HEK293 (cell line): ENCODE data around the gene ACAP1.

Experiments used
- CTCF ChIA-PET: fragments of 350-600 bp; formaldehyde crosslinking; extraction: SDS; loops from one replicate; lab custom pipeline; 2021; ENCODE audit warnings: antibody characterized with exemption; lab: Yijun Ruan, JAX
- POLR2A ChIA-PET: fragments of 300-600 bp; formaldehyde crosslinking; extraction: SDS; loops from one replicate; lab custom pipeline; 2020; ENCODE audit warnings: antibody characterized with exemption, inconsistent platforms; lab: Yijun Ruan, JAX
- H3K27ac ChIP-seq: fragments of 200-500 bp; sonication (Bioruptor generic); 2 replicates; pipeline ENCODE4 v1.5.1; 2014; ENCODE audit warnings: low read depth, low read length, control low read depth, inconsistent platforms; ENCODE audit errors: extremely low read depth
- H3K36me3 ChIP-seq, 2 experiments: fragments of 200-500 bp in 1 of 2; sonication (Bioruptor generic) in 1 of 2; 1 replicate in 1 of 2; 2 replicates in 1 of 2; pipeline ENCODE4 v1.5.1; 2014 to 2017; ENCODE audit warnings: inconsistent platforms in 2 of 2, low read length in 2 of 2; ENCODE audit not compliant: control insufficient read depth in 2 of 2, insufficient read depth in 1 of 2
- H3K4me1 ChIP-seq: fragments of 200-500 bp; sonication (Bioruptor generic); 2 replicates; pipeline ENCODE4 v1.5.1; 2014; ENCODE audit warnings: mild to moderate bottlenecking, low read length, inconsistent platforms; ENCODE audit not compliant: control insufficient read depth, insufficient read depth
- H3K4me3 ChIP-seq: 2 replicates; pipeline ENCODE4 v1.5.1; 2011; ENCODE audit warnings: low read depth, mild to moderate bottlenecking, control low read depth, low read length, moderate library complexity
- H3K9me3 ChIP-seq: fragments of 200-500 bp; sonication (Bioruptor generic); 2 replicates; pipeline ENCODE4 v1.5.1; 2014; ENCODE audit warnings: low read depth, low read length, inconsistent platforms; ENCODE audit not compliant: control insufficient read depth, insufficient read depth
- OSR2 ChIP-seq: fragments of 450-650 bp; formaldehyde crosslinking; IDR thresholded peaks from 2 replicates; pipeline ENCODE4 v1.5.1; 2016; ENCODE audit warnings: missing biosample characterization, missing genetic modification characterization
- PRDM1 ChIP-seq: fragments of 450-650 bp; formaldehyde crosslinking; IDR thresholded peaks from 2 replicates; pipeline ENCODE4; 2016; ENCODE audit warnings: missing biosample characterization, missing genetic modification characterization
- ZBTB8A ChIP-seq: fragments of 450-650 bp; formaldehyde crosslinking; IDR thresholded peaks from 2 replicates; pipeline ENCODE4 v1.5.1; 2016; ENCODE audit warnings: missing biosample characterization, missing genetic modification characterization
- ZFP3 ChIP-seq: fragments of 450-650 bp; formaldehyde crosslinking; IDR thresholded peaks from 2 replicates; pipeline ENCODE4 v1.5.1; 2016; ENCODE audit warnings: low read depth, missing biosample characterization, missing genetic modification characterization
- ZFP37 ChIP-seq: fragments of 450-650 bp; formaldehyde crosslinking; IDR thresholded peaks from 2 replicates; pipeline ENCODE4 v1.5.1; 2016; ENCODE audit warnings: missing biosample characterization, missing genetic modification characterization
- ZNF112 ChIP-seq: fragments of 450-650 bp; formaldehyde crosslinking; IDR thresholded peaks from 2 replicates; pipeline ENCODE4 v1.5.0; 2017; ENCODE audit warnings: missing biosample characterization, missing genetic modification characterization
- ZNF155 ChIP-seq: fragments of 450-650 bp; formaldehyde crosslinking; IDR thresholded peaks from 2 replicates; pipeline ENCODE4 v1.5.1; 2016; ENCODE audit warnings: missing biosample characterization, missing genetic modification characterization
- ZNF169 ChIP-seq: fragments of 450-650 bp; formaldehyde crosslinking; IDR thresholded peaks from 2 replicates; pipeline ENCODE4 v1.5.1; 2016; ENCODE audit warnings: missing biosample characterization, missing genetic modification characterization
- ZNF37A ChIP-seq: fragments of 450-650 bp; IDR thresholded peaks from 2 replicates; pipeline ENCODE4 v1.5.1; 2018; ENCODE audit warnings: missing biosample characterization, missing genetic modification characterization
- ZNF585B ChIP-seq: fragments of 450-650 bp; formaldehyde crosslinking; IDR thresholded peaks from 2 replicates; pipeline ENCODE4 v1.5.1; 2016; ENCODE audit warnings: missing biosample characterization, missing genetic modification characterization
- ZNF624 ChIP-seq: fragments of 450-650 bp; formaldehyde crosslinking; IDR thresholded peaks from 2 replicates; pipeline ENCODE4 v1.5.1; 2017; ENCODE audit warnings: missing biosample characterization, missing genetic modification characterization
- ZNF626 ChIP-seq: fragments of 450-650 bp; sonication (Bioruptor Pico); formaldehyde crosslinking; IDR thresholded peaks from 2 replicates; pipeline ENCODE4 v1.5.1; 2018; ENCODE audit warnings: missing biosample characterization, missing genetic modification characterization, inconsistent platforms
- ZNF76 ChIP-seq: fragments of 450-650 bp; formaldehyde crosslinking; IDR thresholded peaks from 2 replicates; pipeline ENCODE4; 2016; ENCODE audit warnings: low read depth, missing biosample characterization, missing genetic modification characterization, borderline replicate concordance
- ZNF837 ChIP-seq: fragments of 450-650 bp; formaldehyde crosslinking; IDR thresholded peaks from 2 replicates; pipeline ENCODE4 v1.5.1; 2016; ENCODE audit warnings: missing biosample characterization, missing genetic modification characterization
- TF ChIP-seq, protein P1 (sequence below): fragments of 450-650 bp; formaldehyde crosslinking; IDR thresholded peaks from 2 replicates; pipeline ENCODE4 v1.5.1; 2017; ENCODE audit warnings: missing biosample characterization, missing genetic modification characterization
- TF ChIP-seq, protein P2 (sequence below): fragments of 450-650 bp; formaldehyde crosslinking; IDR thresholded peaks from 2 replicates; pipeline ENCODE4 v1.5.1; 2016; ENCODE audit warnings: missing biosample characterization, missing genetic modification characterization
- TF ChIP-seq, protein P3 (sequence below): fragments of 450-650 bp; formaldehyde crosslinking; IDR thresholded peaks from 2 replicates; pipeline ENCODE4 v1.5.1; 2016; ENCODE audit warnings: missing biosample characterization, missing genetic modification characterization
- TF ChIP-seq, protein P4 (sequence below): fragments of 450-650 bp; formaldehyde crosslinking; IDR thresholded peaks from 2 replicates; pipeline ENCODE4 v1.5.1; 2016; ENCODE audit warnings: missing biosample characterization, missing genetic modification characterization
- TF ChIP-seq, protein P5 (sequence below): IDR thresholded peaks from 2 replicates; pipeline ENCODE4 v1.6.1; 2011; ENCODE audit warnings: mild to moderate bottlenecking, low read depth, low read length, borderline replicate concordance
- TF ChIP-seq, protein P6 (sequence below): fragments of 450-650 bp; formaldehyde crosslinking; IDR thresholded peaks from 2 replicates; pipeline ENCODE4 v1.5.1; 2016; ENCODE audit warnings: missing biosample characterization, missing genetic modification characterization

ACAP1 gene

DNA sequence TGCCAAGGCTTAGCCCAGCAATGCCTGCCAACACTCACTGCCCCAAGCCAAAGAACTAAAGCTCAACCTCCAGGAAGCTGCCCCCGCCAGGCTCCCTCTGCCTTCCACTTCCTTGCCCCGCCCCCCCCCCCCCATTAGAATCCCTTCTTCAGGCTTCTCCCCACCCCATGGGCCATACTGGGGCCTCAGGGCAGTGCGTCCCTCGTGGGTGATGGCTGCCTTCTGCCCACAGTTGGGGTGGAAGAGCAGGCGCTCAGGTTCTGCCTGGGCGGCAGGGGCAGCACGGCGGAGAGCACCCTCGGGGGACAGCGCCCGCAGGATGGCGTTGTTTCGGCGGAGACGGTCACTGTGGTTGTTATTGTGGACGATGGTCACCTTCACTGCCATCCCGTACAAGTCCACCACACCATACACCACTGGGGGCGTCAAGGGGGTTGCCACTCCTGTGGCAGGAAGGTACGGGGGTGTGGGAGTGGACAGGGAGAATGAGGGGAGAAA, 11.2 kb upstream of the ACAP1 start:
- H3K27ac ChIP-seq = no peak overlapping the region
- no peak for TF ChIP-seq ZNF37A
- TF ChIP-seq, protein P1, sequence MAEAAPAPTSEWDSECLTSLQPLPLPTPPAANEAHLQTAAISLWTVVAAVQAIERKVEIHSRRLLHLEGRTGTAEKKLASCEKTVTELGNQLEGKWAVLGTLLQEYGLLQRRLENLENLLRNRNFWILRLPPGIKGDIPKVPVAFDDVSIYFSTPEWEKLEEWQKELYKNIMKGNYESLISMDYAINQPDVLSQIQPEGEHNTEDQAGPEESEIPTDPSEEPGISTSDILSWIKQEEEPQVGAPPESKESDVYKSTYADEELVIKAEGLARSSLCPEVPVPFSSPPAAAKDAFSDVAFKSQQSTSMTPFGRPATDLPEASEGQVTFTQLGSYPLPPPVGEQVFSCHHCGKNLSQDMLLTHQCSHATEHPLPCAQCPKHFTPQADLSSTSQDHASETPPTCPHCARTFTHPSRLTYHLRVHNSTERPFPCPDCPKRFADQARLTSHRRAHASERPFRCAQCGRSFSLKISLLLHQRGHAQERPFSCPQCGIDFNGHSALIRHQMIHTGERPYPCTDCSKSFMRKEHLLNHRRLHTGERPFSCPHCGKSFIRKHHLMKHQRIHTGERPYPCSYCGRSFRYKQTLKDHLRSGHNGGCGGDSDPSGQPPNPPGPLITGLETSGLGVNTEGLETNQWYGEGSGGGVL (tag by site-specific recombination) = no peak
- no peak for TF ChIP-seq ZNF76
- TF ChIP-seq, protein P2, sequence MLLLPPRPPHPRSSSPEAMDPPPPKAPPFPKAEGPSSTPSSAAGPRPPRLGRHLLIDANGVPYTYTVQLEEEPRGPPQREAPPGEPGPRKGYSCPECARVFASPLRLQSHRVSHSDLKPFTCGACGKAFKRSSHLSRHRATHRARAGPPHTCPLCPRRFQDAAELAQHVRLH (tag by site-specific recombination) = no peak
- TF ChIP-seq ZNF585B (tag by site-specific recombination) = no peak
- no peak for TF ChIP-seq PRDM1
- TF ChIP-seq ZNF624 = no peak
- no peak for TF ChIP-seq ZFP3 (tag by site-specific recombination)
- no peak for TF ChIP-seq OSR2 (tag by site-specific recombination)
- TF ChIP-seq, protein P3, sequence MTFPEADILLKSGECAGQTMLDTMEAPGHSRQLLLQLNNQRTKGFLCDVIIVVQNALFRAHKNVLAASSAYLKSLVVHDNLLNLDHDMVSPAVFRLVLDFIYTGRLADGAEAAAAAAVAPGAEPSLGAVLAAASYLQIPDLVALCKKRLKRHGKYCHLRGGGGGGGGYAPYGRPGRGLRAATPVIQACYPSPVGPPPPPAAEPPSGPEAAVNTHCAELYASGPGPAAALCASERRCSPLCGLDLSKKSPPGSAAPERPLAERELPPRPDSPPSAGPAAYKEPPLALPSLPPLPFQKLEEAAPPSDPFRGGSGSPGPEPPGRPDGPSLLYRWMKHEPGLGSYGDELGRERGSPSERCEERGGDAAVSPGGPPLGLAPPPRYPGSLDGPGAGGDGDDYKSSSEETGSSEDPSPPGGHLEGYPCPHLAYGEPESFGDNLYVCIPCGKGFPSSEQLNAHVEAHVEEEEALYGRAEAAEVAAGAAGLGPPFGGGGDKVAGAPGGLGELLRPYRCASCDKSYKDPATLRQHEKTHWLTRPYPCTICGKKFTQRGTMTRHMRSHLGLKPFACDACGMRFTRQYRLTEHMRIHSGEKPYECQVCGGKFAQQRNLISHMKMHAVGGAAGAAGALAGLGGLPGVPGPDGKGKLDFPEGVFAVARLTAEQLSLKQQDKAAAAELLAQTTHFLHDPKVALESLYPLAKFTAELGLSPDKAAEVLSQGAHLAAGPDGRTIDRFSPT = no peak
- TF ChIP-seq ZBTB8A (tag by site-specific recombination) = no peak
- no peak for TF ChIP-seq ZNF169 (tag by site-specific recombination)
- TF ChIP-seq ZNF837 = no peak
- TF ChIP-seq, protein P4, sequence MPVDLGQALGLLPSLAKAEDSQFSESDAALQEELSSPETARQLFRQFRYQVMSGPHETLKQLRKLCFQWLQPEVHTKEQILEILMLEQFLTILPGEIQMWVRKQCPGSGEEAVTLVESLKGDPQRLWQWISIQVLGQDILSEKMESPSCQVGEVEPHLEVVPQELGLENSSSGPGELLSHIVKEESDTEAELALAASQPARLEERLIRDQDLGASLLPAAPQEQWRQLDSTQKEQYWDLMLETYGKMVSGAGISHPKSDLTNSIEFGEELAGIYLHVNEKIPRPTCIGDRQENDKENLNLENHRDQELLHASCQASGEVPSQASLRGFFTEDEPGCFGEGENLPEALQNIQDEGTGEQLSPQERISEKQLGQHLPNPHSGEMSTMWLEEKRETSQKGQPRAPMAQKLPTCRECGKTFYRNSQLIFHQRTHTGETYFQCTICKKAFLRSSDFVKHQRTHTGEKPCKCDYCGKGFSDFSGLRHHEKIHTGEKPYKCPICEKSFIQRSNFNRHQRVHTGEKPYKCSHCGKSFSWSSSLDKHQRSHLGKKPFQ (tag by site-specific recombination) = no peak
- no peak for TF ChIP-seq ZFP37 (tag by site-specific recombination)
- TF ChIP-seq, protein P5, sequence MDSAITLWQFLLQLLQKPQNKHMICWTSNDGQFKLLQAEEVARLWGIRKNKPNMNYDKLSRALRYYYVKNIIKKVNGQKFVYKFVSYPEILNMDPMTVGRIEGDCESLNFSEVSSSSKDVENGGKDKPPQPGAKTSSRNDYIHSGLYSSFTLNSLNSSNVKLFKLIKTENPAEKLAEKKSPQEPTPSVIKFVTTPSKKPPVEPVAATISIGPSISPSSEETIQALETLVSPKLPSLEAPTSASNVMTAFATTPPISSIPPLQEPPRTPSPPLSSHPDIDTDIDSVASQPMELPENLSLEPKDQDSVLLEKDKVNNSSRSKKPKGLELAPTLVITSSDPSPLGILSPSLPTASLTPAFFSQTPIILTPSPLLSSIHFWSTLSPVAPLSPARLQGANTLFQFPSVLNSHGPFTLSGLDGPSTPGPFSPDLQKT = no peak
- TF ChIP-seq ZNF155 (tag by site-specific recombination) = no peak
- TF ChIP-seq, protein P6, sequence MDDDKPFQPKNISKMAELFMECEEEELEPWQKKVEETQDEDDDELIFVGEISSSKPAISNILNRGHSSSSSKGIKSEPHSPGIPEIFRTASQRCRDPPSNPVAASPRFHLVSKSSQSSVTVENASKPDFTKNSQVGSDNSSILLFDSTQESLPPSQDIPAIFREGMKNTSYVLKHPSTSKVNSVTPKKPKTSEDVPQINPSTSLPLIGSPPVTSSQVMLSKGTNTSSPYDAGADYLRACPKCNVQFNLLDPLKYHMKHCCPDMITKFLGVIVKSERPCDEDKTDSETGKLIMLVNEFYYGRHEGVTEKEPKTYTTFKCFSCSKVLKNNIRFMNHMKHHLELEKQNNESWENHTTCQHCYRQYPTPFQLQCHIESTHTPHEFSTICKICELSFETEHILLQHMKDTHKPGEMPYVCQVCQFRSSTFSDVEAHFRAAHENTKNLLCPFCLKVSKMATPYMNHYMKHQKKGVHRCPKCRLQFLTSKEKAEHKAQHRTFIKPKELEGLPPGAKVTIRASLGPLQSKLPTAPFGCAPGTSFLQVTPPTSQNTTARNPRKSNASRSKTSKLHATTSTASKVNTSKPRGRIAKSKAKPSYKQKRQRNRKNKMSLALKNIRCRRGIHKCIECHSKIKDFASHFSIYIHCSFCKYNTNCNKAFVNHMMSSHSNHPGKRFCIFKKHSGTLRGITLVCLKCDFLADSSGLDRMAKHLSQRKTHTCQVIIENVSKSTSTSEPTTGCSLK (tag by site-specific recombination) = no peak
- no peak for TF ChIP-seq ZNF112 (tag by site-specific recombination)
- TF ChIP-seq ZNF626 (tag by site-specific recombination) = no peak
- peaks cover 30 to 72% of the 10 kb centered on the region in 2 experiments for H3K36me3 ChIP-seq
- H3K9me3 ChIP-seq = no peaks in the 10 kb centered on the region
- ChIA-PET CTCF (interaction anchor here (0.5 to 5.2 kb wide), 9 partner anchors 14 to 289 kb away, joined by 3 to 50 read pairs (median 4); partner anchors contain the start of gene SLC16A13), POLR2A (interaction anchor here (0.9 kb wide), 1 partner anchor 19 kb away, joined by 3 read pairs; no protein-coding TSS in a partner anchor)
- H3K4me3 ChIP-seq = no peak overlapping the region
- H3K4me1 ChIP-seq = peaks cover 6% of the 10 kb centered on the region
